HepG2 (cell line): Measurements from ENCODE around the gene TXNRD2. TPM values are rescaled to one million over a fixed set of nuclear protein-coding genes. Genes with fewer than 3 reads are reported as not detected.

Experiments used
- AKNA ChIP-seq: sonication (generic); formaldehyde crosslinking; IDR thresholded peaks from 2 replicates; pipeline ENCODE4 v1.4.0; 2020; ENCODE audit warnings: missing genetic modification reagents, borderline replicate concordance
- FOXA3 ChIP-seq: IDR thresholded peaks from 2 replicates; pipeline ENCODE4 v1.6.1; 2016; ENCODE audit warnings: missing genetic modification reagents, missing compliant biosample characterization
- HIVEP1 ChIP-seq: sonication (generic); formaldehyde crosslinking; IDR thresholded peaks from 2 replicates; pipeline ENCODE4 v1.4.0; 2020; ENCODE audit warnings: mild to moderate bottlenecking, missing genetic modification reagents
- HOXA5 ChIP-seq: sonication (generic); formaldehyde crosslinking; IDR thresholded peaks from 2 replicates; pipeline ENCODE4 v1.4.0; 2020; ENCODE audit warnings: missing genetic modification reagents
- MAX ChIP-seq: IDR thresholded peaks from 2 replicates; pipeline ENCODE4 v1.6.1; 2012; ENCODE audit warnings: inconsistent platforms
- NBN ChIP-seq: fragments of 450-650 bp; conservative IDR thresholded peaks from 2 replicates; pipeline ENCODE4 v1.6.1; 2017
- NFAT5 ChIP-seq: sonication (generic); formaldehyde crosslinking; IDR thresholded peaks from 2 replicates; pipeline ENCODE4 v1.4.0; 2020; ENCODE audit warnings: missing genetic modification reagents
- SAP130 ChIP-seq: IDR thresholded peaks from 2 replicates; pipeline ENCODE4 v1.6.1; 2016; ENCODE audit warnings: low read depth
- STAG1 ChIP-seq: sonication (generic); formaldehyde crosslinking; IDR thresholded peaks from 2 replicates; pipeline ENCODE4 v1.4.0; 2020; ENCODE audit warnings: missing genetic modification reagents
- ZFP91 ChIP-seq: sonication (generic); formaldehyde crosslinking; IDR thresholded peaks from 2 replicates; pipeline ENCODE4 v1.9.0; 2022; ENCODE audit warnings: missing genetic modification reagents, mild to moderate bottlenecking, borderline replicate concordance
- ZNF12 ChIP-seq: sonication (generic); formaldehyde crosslinking; IDR thresholded peaks from 2 replicates; pipeline ENCODE4 v1.5.0; 2020; ENCODE audit warnings: missing genetic modification reagents
- ZNF138 ChIP-seq: sonication (generic); formaldehyde crosslinking; IDR thresholded peaks from 2 replicates; pipeline ENCODE4 v1.5.0; 2020; ENCODE audit warnings: mild to moderate bottlenecking, low read depth, missing genetic modification reagents
- ZNF317 ChIP-seq: sonication (generic); formaldehyde crosslinking; IDR thresholded peaks from 2 replicates; pipeline ENCODE4 v1.5.0; 2020; ENCODE audit warnings: mild to moderate bottlenecking, missing genetic modification reagents
- ZNF326 ChIP-seq: sonication (generic); formaldehyde crosslinking; IDR thresholded peaks from 2 replicates; pipeline ENCODE4 v1.4.0; 2020; ENCODE audit warnings: missing genetic modification reagents, borderline replicate concordance
- ZNF558 ChIP-seq: sonication (generic); formaldehyde crosslinking; IDR thresholded peaks from 2 replicates; pipeline ENCODE4 v1.9.0; 2022; ENCODE audit warnings: mild to moderate bottlenecking, missing genetic modification reagents, borderline replicate concordance
- ZNF740 ChIP-seq: sonication (generic); formaldehyde crosslinking; IDR thresholded peaks from 2 replicates; pipeline ENCODE4 v1.4.0; 2020; ENCODE audit warnings: missing genetic modification reagents
- ZNF841 ChIP-seq: sonication (generic); formaldehyde crosslinking; IDR thresholded peaks from 2 replicates; pipeline ENCODE4 v1.8.1; 2023; ENCODE audit warnings: missing genetic modification reagents, borderline replicate concordance
- polyA plus RNA-seq, 8 experiments: library from polyadenylated mRNA; depleted of rRNA in 3 of 8; stranded (reverse) in 7 of 8; unstranded in 1 of 8; fragments of >200 nt; fragmentation: Illumina TruSeq in 4 of 8; extraction: Trizol in 4 of 8; gene quantifications; 2 replicates each; pipeline versions ENCODE4 v1.2.1 to v1.2.3, GENCODE V29; 2011 to 2016; ENCODE audit warnings: low read depth in 4 of 8, missing spikeins in 1 of 8, mixed read lengths in 1 of 8; ENCODE audit not compliant: insufficient read depth in 1 of 8
- total RNA-seq, 5 experiments: library from RNA; depleted of rRNA; stranded (reverse); fragments of >200 nt; fragmentation: Illumina TruSeq; extraction: Trizol; gene quantifications; 2 replicates each; pipeline ENCODE4 v1.2.3, GENCODE V29; 2016; ENCODE audit warnings: low read depth in 1 of 5

TXNRD2 gene
- total and polyA plus RNA-seq, 2 of the 13 experiments (the other 11 are each of a cell fraction or from before 2014, with no cell fraction given), result 17.5 to 18.6 TPM

GRCh38 chr22:19943082-19944026 lies 1.7 kb upstream of the TXNRD2 start (continued):
- no peak for TF ChIP-seq ZNF558
- TF ChIP-seq ZNF317 (CRISPR knock-in tag), result no peak
- TF ChIP-seq HOXA5 (CRISPR knock-in tag), result no peak
- peak; percentile 8; the same call in 1 of the 2 replicates for TF ChIP-seq SAP130 (CRISPR knock-in tag)
- no peak for TF ChIP-seq ZNF841 (CRISPR knock-in tag)
- 0 out of 2 replicates have a peak, but pooled peaks have one; percentile 16 for TF ChIP-seq MAX
- TF ChIP-seq ZNF740 (CRISPR knock-in tag), result no peak
- TF ChIP-seq AKNA (CRISPR knock-in tag), result no peak
- no peak for TF ChIP-seq ZNF326 (CRISPR knock-in tag)
- no peak for TF ChIP-seq FOXA3
- no peak for TF ChIP-seq NBN
- TF ChIP-seq STAG1 (CRISPR knock-in tag), result no peak
- 0 out of 2 replicates have a peak, but pooled peaks have one; percentile 43 for TF ChIP-seq ZFP91
- no peak for TF ChIP-seq HIVEP1 (CRISPR knock-in tag)
- TF ChIP-seq ZNF12 (CRISPR knock-in tag), result 0 out of 2 replicates have a peak, but pooled peaks have one; percentile 11
- no peak for TF ChIP-seq NFAT5 (CRISPR knock-in tag)
- no peak for TF ChIP-seq ZNF138 (CRISPR knock-in tag)
